HG03064 (cell line): ENCODE results near the gene STAP1.
"Not testable (repeated sequence)": the region's sequence is repeated elsewhere in the genome, so short reads cannot be mapped to it uniquely, and the experiment has no call there.

Experiments
- ATAC-seq: cut with Tn5 transposase; IDR thresholded peaks from one replicate; pipeline ENCODE4 v1.9.1; 2021; ENCODE audit warnings: low read depth; ENCODE audit not compliant: unreplicated experiment

The STAP1 gene

DNA sequence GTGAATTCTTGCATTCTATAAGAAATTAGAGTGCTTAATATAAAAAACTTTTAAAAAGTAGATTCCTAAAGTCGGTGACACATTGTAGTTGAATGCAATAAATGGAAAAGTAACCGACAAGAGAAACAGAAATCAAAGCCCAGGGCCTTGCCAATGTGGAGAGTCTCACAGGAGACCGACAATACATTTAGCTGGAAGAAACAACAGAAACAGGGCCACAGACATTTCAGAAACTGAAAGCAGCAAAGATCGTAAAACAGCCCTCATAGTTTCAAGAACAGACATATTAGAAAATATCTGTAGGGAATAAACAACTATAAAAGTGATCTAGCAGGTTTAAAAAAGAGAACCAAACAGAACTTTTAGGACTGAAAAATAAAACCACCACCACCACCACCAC, 49.5 kb downstream of the STAP1 start:
- ATAC-seq, result no peak

DNA sequence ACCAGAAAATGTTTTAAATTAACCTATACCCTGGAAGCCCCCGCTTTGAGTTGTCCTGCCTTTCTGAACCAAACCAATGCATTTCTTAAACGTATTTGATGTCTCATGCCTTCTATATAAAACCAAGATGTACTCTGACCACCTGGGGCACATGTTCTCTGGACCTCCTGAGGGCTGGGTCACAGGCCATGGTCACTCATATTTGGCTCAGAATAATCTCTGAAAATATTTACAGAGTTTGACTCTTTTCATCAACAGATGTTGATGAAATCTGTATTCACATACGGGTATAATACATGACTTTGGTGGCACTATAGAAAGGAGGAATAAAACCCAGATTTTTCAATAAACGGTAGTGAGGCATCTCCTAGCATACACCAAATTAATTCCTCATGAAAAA, 55.7 kb downstream of the STAP1 start:
- ATAC-seq, result no peak

DNA sequence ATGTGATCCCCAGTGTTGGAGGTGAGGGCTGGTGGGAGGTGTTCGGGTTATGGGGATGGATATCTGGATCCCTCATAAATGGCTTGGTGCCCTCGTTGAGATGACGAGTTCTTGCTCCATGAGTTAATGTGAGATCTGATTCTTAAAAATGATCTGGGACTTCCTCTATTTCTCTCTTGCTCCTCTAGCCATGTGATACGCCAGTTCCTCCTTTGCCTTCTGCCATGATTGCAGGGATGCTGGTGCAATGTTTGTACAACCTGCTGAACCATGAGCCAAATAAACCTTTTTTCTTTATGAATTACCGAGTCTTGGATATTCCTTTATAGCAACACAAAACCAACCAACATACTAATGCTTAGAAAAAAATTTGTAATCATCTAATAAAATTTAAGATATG, 56.6 kb downstream of the STAP1 start:
- ATAC-seq, result no peak

DNA sequence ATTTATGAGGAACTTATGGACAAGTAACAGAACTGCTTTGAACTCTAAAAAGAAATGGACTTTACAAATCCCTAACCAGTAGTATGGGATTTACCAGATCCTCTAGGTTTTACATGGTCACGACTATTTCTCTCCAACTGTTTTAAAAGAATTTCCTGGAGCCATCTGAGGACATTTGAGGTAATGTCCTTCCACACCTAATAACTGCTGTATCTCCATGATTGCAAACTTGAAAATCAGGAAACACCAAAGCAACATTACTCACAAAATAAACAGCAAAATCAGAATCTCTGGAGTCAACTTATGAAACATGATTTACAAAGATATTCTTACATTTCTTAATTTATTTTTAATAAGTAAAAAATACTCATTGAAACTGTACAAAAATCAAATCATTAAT, 58.0 kb downstream of the STAP1 start:
- no peak for ATAC-seq

DNA sequence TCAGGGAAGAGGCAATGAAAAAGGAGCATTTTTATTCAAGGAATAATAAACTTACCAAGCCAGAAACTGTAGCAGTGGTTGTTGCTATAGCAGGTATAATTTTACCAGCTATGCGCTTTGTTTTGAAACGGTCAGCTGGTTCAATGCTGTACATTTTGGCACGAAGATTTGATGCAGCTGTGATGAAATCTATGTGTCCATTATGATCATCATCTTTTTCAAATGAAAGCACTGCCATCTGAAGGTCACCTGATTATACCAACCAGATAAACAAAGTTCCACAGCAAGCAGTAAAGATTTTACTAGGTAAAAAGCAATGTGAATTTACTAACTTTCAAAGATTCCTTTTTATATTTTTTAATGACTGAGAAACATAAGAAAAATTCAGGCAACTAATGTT, 66.4 kb downstream of the STAP1 start:
- no peak for ATAC-seq

DNA sequence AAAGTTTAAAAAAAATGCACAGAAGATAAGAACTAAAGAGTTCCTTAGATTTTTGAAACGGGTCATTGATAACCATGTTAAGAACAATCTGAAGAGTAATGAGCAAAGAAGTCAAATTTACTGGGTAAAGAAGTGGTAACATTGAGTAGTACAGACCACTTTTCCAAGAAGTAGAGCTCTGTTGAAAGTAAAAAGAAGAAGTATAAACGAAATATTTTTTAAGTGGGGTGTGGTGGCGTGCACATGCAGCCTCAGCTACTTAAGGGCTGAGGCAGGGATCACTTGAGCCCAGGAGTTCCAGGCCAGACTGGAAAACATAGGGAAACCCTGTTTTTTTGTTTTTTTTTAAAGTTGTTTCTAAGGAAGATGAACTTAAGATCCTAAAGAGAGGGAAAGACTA, 74.0 kb downstream of the STAP1 start:
- ATAC-seq, result no peak

DNA sequence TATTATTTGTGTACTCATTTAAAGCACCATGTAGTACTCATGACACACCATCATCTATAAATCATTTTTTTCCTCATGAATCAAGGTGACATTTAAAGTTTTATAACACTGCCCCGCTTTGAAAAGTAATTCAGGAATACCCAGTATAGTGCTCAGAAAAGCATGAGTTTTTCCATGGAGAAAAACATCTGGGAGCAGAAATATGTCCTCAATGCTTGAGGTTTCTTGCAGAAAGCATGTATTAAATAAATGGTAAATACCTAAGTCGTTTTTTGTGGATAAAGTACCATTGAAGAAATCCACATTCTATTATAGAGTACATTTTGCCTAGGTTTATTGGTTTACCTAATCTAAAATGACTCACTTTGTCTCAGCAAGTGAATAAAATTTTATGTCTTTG, 76.2 kb downstream of the STAP1 start:
- ATAC-seq, result no peak

DNA sequence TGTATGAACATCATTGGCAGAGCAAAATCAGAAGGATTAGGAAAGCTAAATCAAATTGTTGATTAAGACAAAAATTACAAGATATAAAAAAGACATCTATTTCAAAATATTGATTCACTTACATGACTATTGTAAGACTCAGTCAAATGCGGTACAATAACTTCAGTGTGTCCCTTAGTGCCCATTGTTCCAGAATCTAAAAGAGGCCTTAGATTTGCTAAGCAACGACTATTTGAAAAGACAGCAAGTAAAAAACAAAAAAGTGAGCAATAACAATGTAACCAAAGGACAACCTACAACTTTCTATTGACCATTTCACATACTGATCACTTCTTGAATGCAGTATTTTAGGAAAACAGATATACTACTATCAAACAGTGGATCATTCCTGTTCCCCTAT, 76.8 kb downstream of the STAP1 start:
- ATAC-seq, result no peak

DNA sequence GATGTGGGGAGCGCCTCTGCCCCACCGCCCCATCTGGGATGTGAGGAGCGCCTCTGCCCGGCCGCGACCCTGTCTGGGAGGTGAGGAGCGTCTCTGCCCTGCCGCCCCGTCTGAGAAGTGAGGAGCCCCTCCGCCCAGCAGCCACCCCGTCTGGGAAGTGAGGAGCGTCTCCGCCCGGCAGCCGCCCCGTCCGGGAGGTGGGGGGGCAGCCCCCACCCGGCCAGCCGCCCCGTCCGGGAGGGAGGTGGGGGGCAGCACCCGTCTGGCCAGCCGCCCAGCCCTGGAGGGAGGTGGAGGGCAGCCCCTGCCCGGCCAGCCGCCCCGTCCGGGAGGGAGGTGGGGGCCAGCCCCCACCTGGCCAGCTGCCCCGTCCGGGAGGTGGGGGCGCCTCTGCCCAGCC, 78.5 kb downstream of the STAP1 start:
- ATAC-seq, result not testable (repeated sequence)

DNA sequence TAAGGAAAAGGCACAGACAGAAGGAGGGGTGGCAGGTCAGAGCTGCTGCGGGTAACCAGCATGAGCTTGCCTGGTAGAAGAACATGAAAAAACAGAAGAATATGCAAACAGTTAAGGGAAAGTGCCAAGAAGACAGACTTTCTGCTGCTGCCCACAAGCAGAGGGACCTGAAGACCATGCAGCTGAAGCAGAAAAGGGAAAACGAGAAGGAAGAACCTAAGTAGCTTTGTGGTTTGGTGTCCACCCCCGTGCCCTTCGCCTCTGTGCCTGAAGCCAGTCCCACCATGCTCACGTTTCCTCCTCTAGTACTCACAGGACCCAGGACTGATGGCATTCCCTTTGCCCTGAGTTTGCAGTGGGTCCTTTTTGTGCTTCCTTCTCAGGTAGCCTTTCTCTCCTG, 79.6 kb downstream of the STAP1 start:
- ATAC-seq, result no peak

DNA sequence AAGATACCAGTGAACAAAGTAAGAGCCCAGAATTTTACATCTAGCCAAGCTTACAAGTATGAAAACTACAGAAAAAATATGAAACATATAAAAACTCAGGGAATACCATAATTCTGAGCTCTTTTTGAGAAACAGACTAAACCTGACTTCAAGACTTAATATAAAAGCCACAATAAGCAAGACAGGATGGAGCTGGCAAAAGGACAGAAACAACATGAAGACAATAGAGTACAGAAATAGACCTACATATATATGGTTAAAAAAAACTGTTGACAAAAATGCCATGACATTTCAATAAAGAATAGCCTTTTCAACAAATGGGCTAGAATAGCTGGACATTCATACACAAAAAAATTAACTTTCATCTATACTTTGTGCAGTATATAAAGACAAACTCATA, 93.0 kb downstream of the STAP1 start:
- no peak for ATAC-seq
